HG03571 (cell line): ENCODE measurements around the gene BTRC.
"Not testable (repeated sequence)": the region's sequence is repeated elsewhere in the genome, so short reads cannot be mapped to it uniquely, and the experiment has no call there.

ENCODE experiments used
- ATAC-seq: cut with Tn5 transposase; IDR thresholded peaks from one replicate; pipeline ENCODE4 v1.9.1; 2021; ENCODE audit not compliant: unreplicated experiment

Gene BTRC

GRCh38 chr10:101578192-101578591 is 224.2 kb downstream of the BTRC start:
- no peak for ATAC-seq

GRCh38 chr10:101578803-101579515 is 225.0 kb downstream of the BTRC start:
- ATAC-seq: no peak

DNA sequence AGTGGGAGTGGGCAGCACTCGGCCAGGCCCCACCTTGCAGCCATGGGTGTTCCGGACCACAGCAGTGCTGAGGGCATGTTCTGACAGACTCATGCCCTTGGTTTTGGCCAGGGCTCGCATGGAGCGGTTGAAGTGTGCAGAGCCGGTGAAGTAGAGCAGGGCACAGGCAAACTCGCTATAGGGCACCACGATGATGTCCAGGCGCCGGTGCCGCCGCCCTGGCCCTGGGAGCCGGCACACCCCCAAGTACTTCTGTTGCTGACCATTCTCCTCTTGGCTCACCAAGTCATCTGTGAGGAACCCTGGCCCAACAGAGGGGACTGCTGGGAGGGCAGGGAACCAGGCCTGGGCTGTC is 225.5 kb downstream of the BTRC start:
- ATAC-seq: no peak

DNA sequence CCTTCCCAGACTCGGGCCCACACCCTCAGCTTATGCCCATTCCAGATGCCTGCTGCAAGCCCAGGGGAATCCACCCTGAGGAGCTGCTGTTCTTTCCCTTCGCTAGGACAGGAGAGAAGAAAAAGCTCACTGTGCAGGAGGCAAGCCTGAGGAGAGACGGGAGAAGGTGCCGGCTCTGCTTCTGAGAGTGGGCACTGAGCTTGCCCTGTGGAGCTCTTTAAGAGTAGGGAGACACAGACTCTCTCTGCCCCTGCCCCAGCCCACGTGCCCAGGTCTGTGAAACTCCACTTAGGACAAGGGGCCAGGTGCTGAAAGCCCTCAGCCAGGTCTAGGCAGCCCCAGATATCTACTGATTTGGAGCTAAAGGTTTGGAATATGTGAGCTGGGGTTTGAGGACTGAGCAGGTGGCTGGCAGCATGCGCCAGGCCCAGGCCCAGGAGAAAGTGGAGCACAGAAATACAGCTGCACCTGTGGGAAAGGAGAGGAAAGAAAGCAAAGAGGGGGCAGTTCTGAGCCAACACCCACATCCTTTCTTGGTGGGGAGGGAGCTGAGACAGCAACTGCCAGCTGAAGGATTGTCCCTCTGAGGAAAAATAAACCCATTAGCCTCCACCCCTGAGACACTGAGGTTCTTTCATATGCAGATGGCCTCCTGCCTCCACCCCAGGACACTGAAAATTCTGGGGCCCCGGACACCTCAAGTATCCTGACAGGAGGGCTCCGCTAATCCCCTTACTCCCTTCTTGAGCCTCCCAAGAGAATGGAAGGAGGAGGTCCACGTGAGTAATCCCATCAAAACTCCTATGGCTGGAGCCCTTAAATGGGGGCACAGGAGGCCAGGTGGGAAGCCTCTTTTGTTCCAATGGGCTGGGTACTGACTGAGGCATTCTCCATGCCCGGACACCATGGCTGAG is 226.8 kb downstream of the BTRC start:
- ATAC-seq: no peak

DNA sequence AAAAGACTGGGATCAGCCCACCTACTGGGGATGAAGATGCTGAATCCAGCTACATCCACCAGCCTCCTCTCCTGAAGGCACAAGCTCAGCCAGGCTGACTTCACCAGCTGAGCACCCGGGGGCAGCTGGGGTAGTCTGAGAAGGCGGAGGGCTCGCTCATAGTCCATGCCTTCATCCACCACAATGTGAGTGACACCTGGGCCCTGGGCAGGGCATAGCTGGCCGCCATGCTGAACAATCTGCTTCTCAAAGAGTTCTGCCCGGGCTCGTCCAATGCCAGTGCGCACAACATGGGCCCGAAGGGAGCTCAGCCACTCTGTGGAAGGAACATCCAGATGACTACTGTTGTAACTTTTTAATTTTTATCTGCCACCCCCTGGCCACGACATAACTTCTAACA is 231.9 kb downstream of the BTRC start:
- ATAC-seq: no peak

GRCh38 chr10:101587725-101588653 is 234.0 kb downstream of the BTRC start, which contains the start of the genes DPCD and POLL:
Gene DPCD, plus strand, starts transcription at chr10:101588321. Its CDS starts 16 bp downstream, at chr10:101588337.
Gene POLL, minus strand, starts transcription at chr10:101588257. Its CDS starts 897 bp downstream, at chr10:101587360.
- peak; percentile 96 for ATAC-seq

DNA sequence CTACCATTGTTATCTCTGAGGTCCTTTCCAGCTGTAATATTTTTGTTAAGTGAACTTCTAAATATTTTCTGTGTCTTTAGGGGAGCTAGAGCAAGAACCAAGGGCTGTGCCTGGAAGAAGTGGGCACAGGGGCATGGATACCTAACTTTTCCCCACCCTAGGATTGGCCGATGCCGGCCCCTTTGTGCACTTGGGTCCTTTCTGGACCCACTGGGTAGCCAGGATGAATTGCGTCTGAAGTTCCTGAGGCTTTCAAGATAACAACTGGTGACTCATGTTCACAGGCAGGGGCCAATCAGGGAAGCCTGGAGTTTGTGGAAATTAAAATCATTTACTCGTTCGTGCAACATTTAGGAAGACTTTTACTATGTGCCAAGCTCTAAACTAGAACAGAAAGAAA is 234.9 kb downstream of the BTRC start:
- no peak for ATAC-seq

DNA sequence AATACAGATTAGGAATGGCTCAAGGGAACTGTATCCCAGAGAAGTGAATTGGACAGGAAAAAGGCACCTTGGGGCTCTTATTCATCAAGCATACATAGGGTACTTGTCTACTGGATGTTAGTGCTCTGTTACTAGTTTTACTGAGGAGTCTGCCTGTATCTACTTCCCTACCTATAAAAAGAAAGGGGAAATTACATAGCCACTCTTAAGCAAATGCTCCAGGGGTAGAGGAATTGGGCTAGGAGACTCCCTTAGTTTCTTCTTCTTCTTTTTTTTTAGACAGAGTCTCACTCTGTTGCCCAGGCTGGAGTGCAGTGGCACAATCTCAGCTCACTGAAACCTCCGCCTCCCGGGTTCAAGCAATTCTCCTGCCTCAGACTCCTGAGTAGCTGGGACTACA is 239.4 kb downstream of the BTRC start:
- not testable (repeated sequence) for ATAC-seq

DNA sequence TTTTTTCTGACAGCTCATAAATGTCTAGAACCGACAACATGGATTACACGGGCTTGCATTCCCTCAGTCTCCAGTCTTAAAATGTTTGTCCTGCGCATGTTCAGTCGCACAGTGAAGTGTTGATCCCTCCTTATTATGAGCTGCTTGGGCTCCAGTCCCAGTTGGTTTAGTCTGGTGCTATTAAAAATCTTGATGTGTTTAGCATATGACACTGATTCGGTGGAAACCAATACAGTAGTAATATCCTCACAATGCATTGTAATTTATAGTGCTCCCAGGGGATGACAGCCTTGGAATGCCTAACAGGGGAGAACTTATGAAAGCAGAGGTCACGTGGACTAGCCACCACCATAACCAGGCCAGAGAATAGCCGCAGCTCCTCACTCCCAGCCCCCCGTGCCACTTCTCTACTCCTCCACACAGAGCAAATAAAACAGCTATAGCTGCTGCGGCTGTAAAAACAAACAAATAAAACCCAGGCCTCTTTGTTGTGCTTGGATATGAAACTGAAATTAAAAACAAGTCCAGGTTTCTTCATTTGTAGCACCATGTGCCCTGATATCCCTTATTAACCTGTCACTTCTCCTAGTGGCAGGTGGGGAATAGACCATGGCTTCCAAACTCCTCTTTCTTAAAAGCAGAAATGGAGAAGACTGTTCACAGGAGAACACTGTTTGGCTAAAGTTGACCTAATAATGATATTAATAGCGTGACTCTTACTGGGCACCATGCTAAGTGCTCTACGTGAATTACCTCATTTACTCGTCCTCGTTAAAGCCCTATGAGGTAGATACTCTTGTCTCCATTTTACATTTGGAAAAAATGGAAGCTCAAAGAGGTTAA is 241.8 kb downstream of the BTRC start:
- ATAC-seq: no peak

DNA sequence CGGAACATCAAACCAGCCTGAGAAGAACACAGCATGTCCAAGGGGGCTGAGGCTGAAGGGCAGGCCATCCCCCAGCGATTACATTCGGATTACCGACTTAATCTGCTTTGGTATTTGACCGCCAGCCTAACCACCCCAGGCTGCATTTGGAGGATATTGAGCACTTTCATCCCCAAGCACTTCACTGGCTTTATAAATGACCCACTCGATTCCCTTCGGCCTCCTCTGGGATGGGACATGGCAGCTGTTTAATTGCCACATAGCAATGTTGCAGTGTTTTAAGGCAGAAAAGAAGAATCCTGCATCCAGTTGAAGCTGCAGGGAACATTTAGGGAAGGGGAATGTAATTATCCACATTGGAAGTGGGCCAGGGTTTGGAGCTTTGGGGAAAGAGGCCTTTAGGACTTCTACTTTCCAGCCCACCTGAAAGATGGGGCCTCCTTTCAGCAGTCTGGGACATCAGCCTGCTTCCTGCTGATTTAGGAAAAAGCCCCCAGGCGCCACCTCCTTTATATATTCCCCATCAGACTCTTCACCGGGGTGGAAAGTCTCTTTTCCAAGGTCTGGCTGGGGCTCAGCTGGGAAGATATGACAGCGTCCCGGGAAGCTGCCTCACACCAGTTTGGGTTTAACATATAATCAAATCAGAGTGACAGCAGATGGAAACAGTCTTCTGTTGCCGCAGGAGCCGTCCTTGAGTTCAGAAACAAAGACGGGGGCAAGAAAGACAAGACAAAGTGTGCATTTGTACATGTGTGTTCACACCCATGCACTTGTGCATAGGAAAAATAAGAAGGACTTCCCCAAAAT is 243.3 kb downstream of the BTRC start:
- ATAC-seq: no peak

- no peak for ATAC-seq
Observed at GRCh38 chr10:101601541-101601940, 247.6 kb downstream of the BTRC start.

DNA sequence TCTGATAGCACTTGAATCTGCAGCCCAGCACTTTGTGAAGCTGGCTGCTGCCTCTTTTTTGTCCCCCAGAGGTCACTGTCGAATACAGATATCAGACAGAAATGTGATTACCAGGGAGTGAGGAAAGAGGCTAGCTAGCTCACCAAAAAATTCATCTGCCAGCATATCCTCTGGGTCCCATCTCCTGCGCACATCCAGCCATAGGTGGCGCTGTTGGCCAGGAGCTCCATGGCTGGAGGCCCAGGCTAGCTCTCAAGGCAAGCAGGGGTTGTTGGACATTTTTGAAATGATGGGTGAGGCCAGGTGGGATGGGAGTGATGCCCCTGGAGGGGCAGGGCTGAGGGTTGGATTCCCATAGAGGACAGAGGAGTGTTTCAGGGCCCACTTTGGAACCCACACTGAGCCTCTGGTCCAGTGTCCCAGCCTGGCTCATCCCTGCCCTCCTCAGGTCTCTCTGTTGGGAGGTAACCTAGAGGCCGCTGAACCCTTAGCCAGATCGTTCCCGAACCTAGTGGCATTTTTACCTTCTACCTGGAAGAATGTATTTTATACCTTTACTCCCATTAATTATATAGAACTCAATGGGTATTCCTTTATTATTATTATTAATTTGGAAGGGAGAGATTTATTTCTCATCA is 248.9 kb downstream of the BTRC start:
- ATAC-seq: peak; percentile 51
